Stomach (tissue), 19 donors: Measurements from ENCODE around the gene RASGRP2. TPM values are rescaled to one million over a fixed set of nuclear protein-coding genes. Genes with fewer than 3 reads are reported as not detected.

ENCODE experiments used
- DNase-seq, 2 donors: peaks; one replicate each; pipeline versions ENCODE4 v3.0.0 to v3.0.0-alpha.2; 2013 to 2019
- H3K27ac ChIP-seq, 5 donors: fragments of 200-600 bp in 4 of 5; sonication (generic) in 4 of 5; one replicate each; pipeline ENCODE4 v1.5.1; 2013 to 2019; ENCODE audit warnings: mild to moderate bottlenecking in 1 of 5, moderate library complexity in 1 of 5
- H3K27me3 ChIP-seq, 3 donors: fragments of 200-600 bp; sonication (generic); one replicate each; pipeline ENCODE4 v1.5.1; 2017 to 2019; ENCODE audit warnings: mixed run types in 1 of 3
- H3K36me3 ChIP-seq, 4 donors: fragments of 200-600 bp; sonication (generic); 1 replicate in 3 of 4; 2 replicates in 1 of 4; pipeline ENCODE4 v1.5.1; 2016 to 2019
- H3K4me1 ChIP-seq, 4 donors: fragments of 200-600 bp; sonication (generic); one replicate each; pipeline ENCODE4 v1.5.1; 2016 to 2019
- H3K4me3 ChIP-seq, 4 donors: fragments of 200-600 bp; sonication (generic) in 3 of 4; one replicate each; pipeline ENCODE4 v1.5.1; 2016 to 2019; ENCODE audit warnings: mild to moderate bottlenecking in 1 of 4
- H3K9me3 ChIP-seq, 4 donors: fragments of 200-600 bp; sonication (generic); one replicate each; pipeline ENCODE4 v1.5.1; 2016 to 2019
- CTCF ChIP-seq, 7 experiments: fragments of 450-650 bp in 4 of 7; fragments of 200-600 bp in 3 of 7; sonication (generic) in 3 of 7; IDR thresholded peaks; one replicate each; pipeline ENCODE4 v1.5.1; 2016 to 2019; ENCODE audit warnings: antibody characterized with exemption in 7 of 7, control low read depth in 2 of 7, mild to moderate bottlenecking in 1 of 7
- EP300 ChIP-seq: sonication (generic); formaldehyde crosslinking; IDR thresholded peaks from one replicate; pipeline ENCODE4 v1.6.1; 2017; ENCODE audit warnings: antibody characterized with exemption
- POLR2A ChIP-seq, 4 donors: fragments of 450-650 bp; IDR thresholded peaks; one replicate each; pipeline ENCODE4 v1.6.1; 2016; ENCODE audit warnings: antibody characterized with exemption in 4 of 4, control low read depth in 2 of 4, mild to moderate bottlenecking in 1 of 4, moderate library complexity in 1 of 4
- POLR2AphosphoS5 ChIP-seq, 3 donors: sonication (generic); formaldehyde crosslinking; IDR thresholded peaks; one replicate each; pipeline ENCODE4 v1.6.1; 2016; ENCODE audit warnings: antibody characterized with exemption in 3 of 3
- WGBS, 5 donors: extraction: QIAGEN DNeasy Blood & Tissue Kit in 3 of 5; methylation state at CpG; one replicate each; pipeline versions ENCODE4 v1.1.5 to v1.1.7; 2013 to 2018; 5-methylcytosine and 5-hydroxymethylcytosine counted together
- intact Hi-C: fragments of 100-400 bp; cut with DNase I; formaldehyde crosslinking; loops from one replicate; pipeline ENCODE4 v1.15.1; 2023; ENCODE audit warnings: low total_unique reads
- long read RNA-seq, 10 donors: transcript quantifications; one replicate each; lab custom pipeline, GENCODE V29; 2026
- polyA plus RNA-seq, 3 donors: library from polyadenylated mRNA; stranded (reverse); fragments of 200-250 nt; gene quantifications; one replicate each; pipeline ENCODE4 v1.2.3, GENCODE V29; 2013
- total RNA-seq, 5 donors: library from RNA; depleted of rRNA; stranded (reverse); fragments of >200 nt; gene quantifications; one replicate each; pipeline versions ENCODE4 v1.1.0 to v1.2.3, GENCODE V29; 2014 to 2016
- donor health status: healthy with polysubstance abuse.
- donor health status: Bipolar disorder and iron deficiency.
- donor health status: healthy.

RASGRP2 gene
- total RNA-seq (10 to 100 TPM in 3 of 5 donors, 1 to 10 TPM in 2; 5.3 to 60.8 (median 13.4) TPM), polyA plus RNA-seq (10 to 100 TPM in 1 of 3 donors, 1 to 10 TPM in 2; 7.2 to 20.6 (median 8.2) TPM)
- long read RNA-seq, donor 1, partial matches to known transcripts = 0 of 7 reads
- long read RNA-seq, donor 1, other reads (novel, unspliced or antisense) = 0 of 7 reads
- long read RNA-seq, donor 2, partial matches to known transcripts = 6 of 12 reads
- long read RNA-seq, donor 2, other reads (novel, unspliced or antisense) = 0 of 12 reads
- long read RNA-seq, donor 3, partial matches to known transcripts = 0 of 1 reads
- long read RNA-seq, donor 3, other reads (novel, unspliced or antisense) = 0 of 1 reads
- long read RNA-seq, donor 4 = 0 reads
- long read RNA-seq, donor 5, partial matches to known transcripts = 0 of 2 reads
- long read RNA-seq, donor 5, other reads (novel, unspliced or antisense) = 0 of 2 reads
- long read RNA-seq, donor 6, partial matches to known transcripts = 0 of 1 reads
- long read RNA-seq, donor 6, other reads (novel, unspliced or antisense) = 0 of 1 reads
- long read RNA-seq, donor 7, partial matches to known transcripts = 0 of 4 reads
- long read RNA-seq, donor 7, other reads (novel, unspliced or antisense) = 0 of 4 reads
- long read RNA-seq, donor 8, partial matches to known transcripts = 0 of 2 reads
- long read RNA-seq, donor 8, other reads (novel, unspliced or antisense) = 0 of 2 reads
- long read RNA-seq, donor 9, partial matches to known transcripts = 0 of 3 reads
- long read RNA-seq, donor 9, other reads (novel, unspliced or antisense) = 0 of 3 reads
- long read RNA-seq, donor 10 = 0 reads

GRCh38 chr11:64743591-64744543 lies at the start of gene RASGRP2:
Gene RASGRP2, minus strand, starts transcription at chr11:64744142. Its CDS starts 1,276 bp downstream, at chr11:64742866.
- peaks cover 43 to 57% (median 51%) of the 10 kb centered on the region in 4 donors for H3K4me1 ChIP-seq
- H3K9me3 ChIP-seq = no peaks in the 10 kb centered on the region
- peaks cover 0 to 58% (median 50%) of the 10 kb centered on the region in 3 donors for H3K27me3 ChIP-seq
- WGBS, 5 donors = 1 to 4% (median 2%) methylated on average over 42 to 57 of the region's 57 CpGs
- H3K27ac ChIP-seq = peak within 1 kb of the TSS; percentile 81 to 93 (median 91)
- TF ChIP-seq EP300 (no peak), POLR2AphosphoS5 (IDR thresholded peaks at IDR 0.05) (peak in 1 of 3 donors; percentile 61), CTCF (IDR thresholded peaks at IDR 0.05) (peak in 5 of 7 experiments; percentile 17 to 56 (median 46))
- peak within 1 kb of the TSS; percentile 56 to 66 (median 59) for H3K4me3 ChIP-seq
- intact Hi-C loops = no loop called here
- DNase-seq = peak; percentile 74 to 81
- H3K36me3 ChIP-seq = peaks cover 0 to 14% (median 6%) of the 10 kb centered on the region in 4 donors

- no peak overlapping the region for H3K4me3 ChIP-seq
- no peaks in the 10 kb centered on the region for H3K9me3 ChIP-seq
- H3K27ac ChIP-seq = no peak overlapping the region
- no peak for DNase-seq
- peaks cover 0 to 9% (median 0%) of the 10 kb centered on the region in 4 donors for H3K4me1 ChIP-seq
- peaks cover 10 to 86% (median 67%) of the 10 kb centered on the region in 4 donors for H3K36me3 ChIP-seq
- WGBS, 5 donors = 93 to 98% (median 95%) methylated on average over 4 of the region's 4 CpGs
- H3K27me3 ChIP-seq = no peaks in the 10 kb centered on the region
- TF ChIP-seq POLR2AphosphoS5 (IDR thresholded peaks at IDR 0.05) = no peak
- no peak for TF ChIP-seq CTCF (IDR thresholded peaks at IDR 0.05)
- TF ChIP-seq EP300 = no peak
- intact Hi-C loops = no loop called here
Observed at GRCh38 chr11:64792482-64792881, 48.5 kb upstream of the RASGRP2 start.

GRCh38 chr11:64791781-64792291 lies 47.9 kb upstream of the RASGRP2 start:
- H3K4me1 ChIP-seq = peaks cover 0 to 10% (median 0%) of the 10 kb centered on the region in 4 donors
- DNase-seq = no peak
- H3K27me3 ChIP-seq = no peaks in the 10 kb centered on the region
- no peaks in the 10 kb centered on the region for H3K9me3 ChIP-seq
- H3K4me3 ChIP-seq = no peak overlapping the region
- 87 to 94% (median 92%) methylated on average over 10 to 14 of the region's 14 CpGs for WGBS, 5 donors
- H3K36me3 ChIP-seq = peaks cover 10 to 79% (median 61%) of the 10 kb centered on the region in 4 donors
- intact Hi-C loops = no loop called here
- no peak overlapping the region for H3K27ac ChIP-seq
- TF ChIP-seq EP300 (no peak), POLR2AphosphoS5 (IDR thresholded peaks at IDR 0.05) (no peak), POLR2A (IDR thresholded peaks at IDR 0.05) (no peak), CTCF (IDR thresholded peaks at IDR 0.05) (no peak)
